Lower lobe of right lung (tissue), 2 donors: Measurements from ENCODE around the gene GDAP2. TPM values are rescaled to one million over a fixed set of nuclear protein-coding genes. Genes with fewer than 3 reads are reported as not detected.
A peak's percentile ranks its signal among the peaks of the same experiment; 100 is the strongest.

Source experiments
- ATAC-seq, 2 donors: fragments of 200-7000 bp; cut with Tn5 transposase; one replicate each; pipeline ENCODE4 v1.9.1; 2020 to 2022; ENCODE audit warnings: mild to moderate bottlenecking in 2 of 2, moderate library complexity in 2 of 2
- DNase-seq: peaks from one replicate; pipeline ENCODE4 v3.0.0-alpha.2; 2020
- H3K27ac ChIP-seq: fragments of 200-600 bp; one replicate; pipeline ENCODE4 v1.8.0; 2022
- H3K27me3 ChIP-seq: fragments of 200-600 bp; one replicate; pipeline ENCODE4 v1.8.0; 2022; ENCODE audit warnings: low read depth
- H3K36me3 ChIP-seq: fragments of 200-600 bp; one replicate; pipeline ENCODE4 v1.8.0; 2022; ENCODE audit warnings: mild to moderate bottlenecking
- H3K4me1 ChIP-seq: fragments of 200-600 bp; one replicate; pipeline ENCODE4 v1.8.0; 2022
- H3K4me3 ChIP-seq: fragments of 200-600 bp; one replicate; pipeline ENCODE4 v1.8.0; 2022; ENCODE audit warnings: mild to moderate bottlenecking
- H3K9me3 ChIP-seq: fragments of 200-600 bp; one replicate; pipeline ENCODE4 v1.8.0; 2022
- intact Hi-C: fragments of 100-400 bp; cut with DNase I; formaldehyde crosslinking; loops from one replicate; pipeline ENCODE4 v1.11.0; 2022
- total RNA-seq: library from RNA; stranded (reverse); fragmentation: NEBNext Ultra II Directional; extraction: Animal tissue kit (Norgen Biotek cat#: 25700); gene quantifications from one replicate; pipeline ENCODE4 v1.2.1, GENCODE V29; 2021
- TF ChIP-seq, protein P1 (sequence below): fragments of 200-600 bp; IDR thresholded peaks from one replicate; pipeline ENCODE4 v1.8.0; 2022; ENCODE audit warnings: antibody characterized with exemption, mild to moderate bottlenecking
- donor health status: DM: no; HTN: yes; CAD: no; lungs with severe emphysema.

GDAP2 gene
- total RNA-seq, 1 donor from 2014 or later, result 34.1 TPM

DNA sequence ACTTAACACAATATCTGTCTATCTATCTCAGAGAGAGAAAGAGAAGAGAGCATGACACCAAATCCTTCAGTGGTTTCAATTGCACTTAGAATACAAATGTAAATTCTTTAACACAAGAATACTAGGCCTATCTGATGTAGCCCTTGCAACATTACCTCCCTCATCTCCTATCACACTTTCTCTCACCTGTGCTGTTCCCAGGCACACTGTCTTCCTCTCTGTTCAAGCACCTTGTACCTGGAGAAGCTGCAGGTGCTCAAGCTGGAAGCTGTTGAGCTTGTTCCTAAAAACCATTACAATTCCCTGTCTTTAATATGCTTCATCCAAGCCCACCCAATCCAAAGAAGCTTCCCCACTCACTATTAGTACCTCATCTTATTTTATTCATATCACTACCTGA lies 97.0 kb downstream of the GDAP2 start:
- TF ChIP-seq, protein P1, sequence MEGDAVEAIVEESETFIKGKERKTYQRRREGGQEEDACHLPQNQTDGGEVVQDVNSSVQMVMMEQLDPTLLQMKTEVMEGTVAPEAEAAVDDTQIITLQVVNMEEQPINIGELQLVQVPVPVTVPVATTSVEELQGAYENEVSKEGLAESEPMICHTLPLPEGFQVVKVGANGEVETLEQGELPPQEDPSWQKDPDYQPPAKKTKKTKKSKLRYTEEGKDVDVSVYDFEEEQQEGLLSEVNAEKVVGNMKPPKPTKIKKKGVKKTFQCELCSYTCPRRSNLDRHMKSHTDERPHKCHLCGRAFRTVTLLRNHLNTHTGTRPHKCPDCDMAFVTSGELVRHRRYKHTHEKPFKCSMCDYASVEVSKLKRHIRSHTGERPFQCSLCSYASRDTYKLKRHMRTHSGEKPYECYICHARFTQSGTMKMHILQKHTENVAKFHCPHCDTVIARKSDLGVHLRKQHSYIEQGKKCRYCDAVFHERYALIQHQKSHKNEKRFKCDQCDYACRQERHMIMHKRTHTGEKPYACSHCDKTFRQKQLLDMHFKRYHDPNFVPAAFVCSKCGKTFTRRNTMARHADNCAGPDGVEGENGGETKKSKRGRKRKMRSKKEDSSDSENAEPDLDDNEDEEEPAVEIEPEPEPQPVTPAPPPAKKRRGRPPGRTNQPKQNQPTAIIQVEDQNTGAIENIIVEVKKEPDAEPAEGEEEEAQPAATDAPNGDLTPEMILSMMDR, result no peak
- no peaks in the 10 kb centered on the region for H3K36me3 ChIP-seq
- no peaks in the 10 kb centered on the region for H3K27me3 ChIP-seq
- H3K9me3 ChIP-seq, result no peaks in the 10 kb centered on the region
- intact Hi-C loops, result no loop called here
- peaks cover 1% of the 10 kb centered on the region for H3K4me1 ChIP-seq
- ATAC-seq (no peak), DNase-seq (no peak)
- no peak overlapping the region for H3K4me3 ChIP-seq
- no peak overlapping the region for H3K27ac ChIP-seq

DNA sequence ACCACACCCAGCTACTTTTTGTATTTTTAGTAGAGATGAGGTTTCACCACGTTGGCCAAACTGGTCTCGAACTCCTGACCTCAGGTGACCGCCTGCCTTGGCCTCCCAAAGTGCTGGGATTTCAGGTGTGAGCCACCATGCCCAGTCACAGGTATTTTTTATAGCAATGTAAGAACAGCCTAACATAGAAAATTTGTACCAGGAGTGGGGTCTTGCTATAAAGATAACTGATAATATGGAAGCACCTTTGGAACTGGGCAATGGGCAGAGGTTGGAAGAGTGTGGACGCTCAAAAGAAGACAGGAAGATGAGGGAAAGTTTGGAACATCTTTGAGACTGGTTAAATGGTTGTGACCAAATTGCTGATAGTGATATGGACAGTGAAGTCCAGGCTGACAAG lies 99.2 kb downstream of the GDAP2 start:
- Histone ChIP-seq H3K27me3 (no peaks in the 10 kb centered on the region), H3K4me3 (no peak overlapping the region), H3K27ac (no peak overlapping the region), H3K36me3 (no peaks in the 10 kb centered on the region), H3K4me1 (peaks cover 10% of the 10 kb centered on the region), H3K9me3 (no peaks in the 10 kb centered on the region)
- intact Hi-C loops, result no loop called here
- ATAC-seq, result no peak
- DNase-seq, result no peak
- TF ChIP-seq, protein P1, result no peak

DNA sequence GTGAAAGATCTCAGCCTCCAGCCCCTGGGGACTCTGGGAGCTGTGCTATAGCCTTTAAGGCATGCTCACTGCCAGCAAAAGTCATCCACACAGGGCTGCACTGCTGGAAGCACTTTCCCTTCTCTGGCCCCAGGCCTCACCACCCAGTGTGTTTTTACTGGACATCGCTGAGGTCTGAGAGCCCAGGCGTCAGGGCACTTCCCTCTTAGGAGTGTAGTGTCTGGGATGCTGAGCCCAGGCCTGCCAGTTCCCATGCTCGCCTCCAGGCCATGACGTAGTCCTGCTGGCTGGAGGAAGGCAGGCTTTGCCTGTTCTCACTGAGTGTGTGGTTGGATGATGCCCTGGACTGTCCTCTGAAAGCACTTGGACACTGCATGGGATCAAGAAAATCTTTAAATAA lies 101.2 kb downstream of the GDAP2 start:
- Histone ChIP-seq H3K4me3 (no peak overlapping the region), H3K27me3 (no peaks in the 10 kb centered on the region), H3K36me3 (no peaks in the 10 kb centered on the region), H3K9me3 (no peaks in the 10 kb centered on the region), H3K27ac (no peak overlapping the region), H3K4me1 (peaks cover 10% of the 10 kb centered on the region)
- intact Hi-C loops, result no loop called here
- TF ChIP-seq, protein P1, result no peak
- DNase-seq (no peak), ATAC-seq (peak; percentile 42 to 73)

DNA sequence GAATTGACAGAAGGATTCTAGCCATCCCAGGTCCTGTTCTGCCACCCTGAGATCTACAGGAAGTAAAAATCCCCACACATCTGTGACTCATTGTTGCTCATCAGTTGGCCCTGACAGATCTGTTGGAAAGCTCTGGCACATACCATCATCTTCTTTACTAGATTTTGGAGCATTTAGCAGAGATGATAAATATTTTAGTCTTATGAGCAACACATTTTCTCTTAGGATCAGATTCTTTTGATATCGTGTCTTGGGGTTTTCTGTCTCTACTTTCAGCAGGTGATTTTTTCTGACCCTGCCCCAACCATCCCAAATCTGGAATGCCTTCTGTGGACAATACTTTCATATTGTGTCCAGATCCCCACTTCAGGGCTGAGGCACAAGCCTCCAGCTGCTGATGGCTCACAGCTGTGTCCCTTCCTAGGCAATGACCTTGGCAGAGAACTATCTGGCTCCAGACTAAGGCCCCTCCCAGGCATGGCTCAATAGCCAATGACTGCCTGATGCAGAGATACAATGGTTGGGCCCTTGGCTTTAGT lies 102.8 kb downstream of the GDAP2 start:
- no peaks in the 10 kb centered on the region for H3K27me3 ChIP-seq
- peak overlapping the region; percentile 65 for H3K27ac ChIP-seq
- TF ChIP-seq, protein P1, result no peak
- no peaks in the 10 kb centered on the region for H3K9me3 ChIP-seq
- ATAC-seq (peak; percentile 61 to 64), DNase-seq (no peak)
- H3K4me1 ChIP-seq, result peaks cover 19% of the 10 kb centered on the region
- no peak overlapping the region for H3K4me3 ChIP-seq
- intact Hi-C loops, result no loop called here
- no peaks in the 10 kb centered on the region for H3K36me3 ChIP-seq

DNA sequence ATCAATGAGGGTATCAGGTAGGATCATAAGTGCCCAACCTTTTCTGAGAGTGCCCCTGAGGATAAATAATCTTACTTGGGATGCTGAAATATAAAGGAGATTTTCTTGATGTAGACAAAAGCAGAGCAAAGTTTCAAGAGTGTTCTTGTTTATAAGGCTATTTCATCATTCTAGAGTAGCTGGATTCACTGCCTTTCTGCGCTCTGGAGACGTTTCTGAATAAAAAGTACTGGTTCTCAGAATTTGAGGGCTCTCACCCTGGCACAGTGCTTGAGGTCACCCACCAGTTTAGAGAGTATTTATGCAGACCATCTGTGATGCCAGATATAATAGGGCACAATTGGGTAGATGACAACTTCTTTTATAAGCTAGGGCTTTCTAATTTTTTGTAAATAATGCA lies 103.3 kb downstream of the GDAP2 start:
- H3K4me3 ChIP-seq, result no peak overlapping the region
- intact Hi-C loops, result no loop called here
- TF ChIP-seq, protein P1, result no peak
- no peaks in the 10 kb centered on the region for H3K9me3 ChIP-seq
- no peak for DNase-seq
- peaks cover 24% of the 10 kb centered on the region for H3K4me1 ChIP-seq
- ATAC-seq, result no peak
- peak overlapping the region; percentile 65 for H3K27ac ChIP-seq
- H3K27me3 ChIP-seq, result no peaks in the 10 kb centered on the region
- H3K36me3 ChIP-seq, result no peaks in the 10 kb centered on the region
